ENCODE results near the gene METTL16.

DNA sequence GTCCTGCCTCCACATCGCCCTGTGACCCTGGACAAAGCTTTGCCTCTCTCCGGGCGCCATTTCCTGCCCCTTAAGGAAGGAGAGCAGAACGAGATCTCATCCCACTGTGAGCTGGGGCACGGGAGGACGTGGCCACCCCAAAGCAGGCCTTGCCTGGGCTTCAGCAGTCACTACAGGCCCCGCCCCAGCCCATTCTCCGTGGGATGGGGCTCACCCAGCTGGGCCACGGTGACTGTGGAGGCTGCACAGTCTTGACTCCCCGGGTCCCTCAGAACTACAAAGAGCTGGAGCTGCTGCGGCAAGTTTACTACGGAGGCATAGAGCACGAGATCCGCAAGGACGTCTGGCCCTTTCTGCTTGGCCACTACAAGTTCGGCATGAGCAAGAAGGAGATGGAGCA lies 139.0 kb downstream of the METTL16 start:
- TF ChIP-seq EZH2 (IDR thresholded peaks at IDR 0.05; ENCODE audit: borderline replicate concordance, low read length): no peak
- TF ChIP-seq, protein P1, sequence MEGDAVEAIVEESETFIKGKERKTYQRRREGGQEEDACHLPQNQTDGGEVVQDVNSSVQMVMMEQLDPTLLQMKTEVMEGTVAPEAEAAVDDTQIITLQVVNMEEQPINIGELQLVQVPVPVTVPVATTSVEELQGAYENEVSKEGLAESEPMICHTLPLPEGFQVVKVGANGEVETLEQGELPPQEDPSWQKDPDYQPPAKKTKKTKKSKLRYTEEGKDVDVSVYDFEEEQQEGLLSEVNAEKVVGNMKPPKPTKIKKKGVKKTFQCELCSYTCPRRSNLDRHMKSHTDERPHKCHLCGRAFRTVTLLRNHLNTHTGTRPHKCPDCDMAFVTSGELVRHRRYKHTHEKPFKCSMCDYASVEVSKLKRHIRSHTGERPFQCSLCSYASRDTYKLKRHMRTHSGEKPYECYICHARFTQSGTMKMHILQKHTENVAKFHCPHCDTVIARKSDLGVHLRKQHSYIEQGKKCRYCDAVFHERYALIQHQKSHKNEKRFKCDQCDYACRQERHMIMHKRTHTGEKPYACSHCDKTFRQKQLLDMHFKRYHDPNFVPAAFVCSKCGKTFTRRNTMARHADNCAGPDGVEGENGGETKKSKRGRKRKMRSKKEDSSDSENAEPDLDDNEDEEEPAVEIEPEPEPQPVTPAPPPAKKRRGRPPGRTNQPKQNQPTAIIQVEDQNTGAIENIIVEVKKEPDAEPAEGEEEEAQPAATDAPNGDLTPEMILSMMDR (IDR thresholded peaks at IDR 0.05; ENCODE audit: low read length): no peak

Measured in OCI-LY1 (cell line).